Measurements from ENCODE around the gene KCNMB1.

DNA sequence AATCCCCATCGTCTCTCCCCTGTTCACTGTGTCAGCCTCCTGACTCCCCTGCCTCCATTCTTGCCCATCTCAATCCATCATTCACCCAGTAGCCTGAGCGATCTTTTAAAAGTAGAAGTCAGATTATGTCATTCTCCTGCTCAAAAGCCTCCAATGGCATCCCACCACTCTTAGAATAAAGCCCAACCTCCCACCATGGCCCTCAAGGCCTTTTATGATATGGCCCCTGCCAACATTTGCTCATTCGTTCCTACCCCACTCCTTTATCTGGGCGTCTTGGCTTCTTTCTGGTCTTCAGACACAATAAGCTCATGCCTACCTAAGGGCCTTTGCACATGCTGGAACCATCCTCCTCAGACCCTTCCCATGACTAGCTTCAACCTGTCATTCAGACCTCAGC lies 35.5 kb upstream of the KCNMB1 start:
- no peak for TF ChIP-seq EZH2 (IDR thresholded peaks at IDR 0.05; ENCODE audit: insufficient read depth, low read length)
- TF ChIP-seq, protein P1, sequence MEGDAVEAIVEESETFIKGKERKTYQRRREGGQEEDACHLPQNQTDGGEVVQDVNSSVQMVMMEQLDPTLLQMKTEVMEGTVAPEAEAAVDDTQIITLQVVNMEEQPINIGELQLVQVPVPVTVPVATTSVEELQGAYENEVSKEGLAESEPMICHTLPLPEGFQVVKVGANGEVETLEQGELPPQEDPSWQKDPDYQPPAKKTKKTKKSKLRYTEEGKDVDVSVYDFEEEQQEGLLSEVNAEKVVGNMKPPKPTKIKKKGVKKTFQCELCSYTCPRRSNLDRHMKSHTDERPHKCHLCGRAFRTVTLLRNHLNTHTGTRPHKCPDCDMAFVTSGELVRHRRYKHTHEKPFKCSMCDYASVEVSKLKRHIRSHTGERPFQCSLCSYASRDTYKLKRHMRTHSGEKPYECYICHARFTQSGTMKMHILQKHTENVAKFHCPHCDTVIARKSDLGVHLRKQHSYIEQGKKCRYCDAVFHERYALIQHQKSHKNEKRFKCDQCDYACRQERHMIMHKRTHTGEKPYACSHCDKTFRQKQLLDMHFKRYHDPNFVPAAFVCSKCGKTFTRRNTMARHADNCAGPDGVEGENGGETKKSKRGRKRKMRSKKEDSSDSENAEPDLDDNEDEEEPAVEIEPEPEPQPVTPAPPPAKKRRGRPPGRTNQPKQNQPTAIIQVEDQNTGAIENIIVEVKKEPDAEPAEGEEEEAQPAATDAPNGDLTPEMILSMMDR (IDR thresholded peaks at IDR 0.05; ENCODE audit: insufficient read depth, low read depth, low read length), result no peak

Measured in astrocyte (in vitro differentiated cells and primary cell).